GM19035 (cell line): ENCODE results near the gene TMEM89.

Source experiments
- ATAC-seq: cut with Tn5 transposase; IDR thresholded peaks from one replicate; pipeline ENCODE4 v1.9.1; 2021; ENCODE audit not compliant: unreplicated experiment

TMEM89 gene

DNA sequence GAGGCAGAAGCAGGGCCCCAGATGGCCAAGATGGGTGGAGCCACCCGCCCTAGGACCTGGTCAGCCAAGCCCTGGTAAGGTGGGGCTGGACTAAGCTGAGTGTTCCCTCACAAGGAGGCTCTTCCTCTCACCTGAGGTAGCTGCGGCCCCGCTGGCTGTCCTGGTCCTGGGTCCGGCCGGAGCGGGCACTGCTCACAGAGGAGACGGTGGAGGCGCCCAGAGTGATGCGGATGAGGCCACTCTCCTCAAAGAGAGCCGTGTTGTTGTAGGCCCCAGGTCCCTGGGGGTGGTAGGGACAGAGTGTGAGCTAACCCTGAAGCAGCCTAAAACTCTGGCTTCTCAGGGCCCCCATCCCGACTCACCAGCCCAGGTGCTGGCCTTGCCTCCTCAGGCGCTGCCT is 21.0 kb upstream of the TMEM89 start:
- ATAC-seq: no peak

DNA sequence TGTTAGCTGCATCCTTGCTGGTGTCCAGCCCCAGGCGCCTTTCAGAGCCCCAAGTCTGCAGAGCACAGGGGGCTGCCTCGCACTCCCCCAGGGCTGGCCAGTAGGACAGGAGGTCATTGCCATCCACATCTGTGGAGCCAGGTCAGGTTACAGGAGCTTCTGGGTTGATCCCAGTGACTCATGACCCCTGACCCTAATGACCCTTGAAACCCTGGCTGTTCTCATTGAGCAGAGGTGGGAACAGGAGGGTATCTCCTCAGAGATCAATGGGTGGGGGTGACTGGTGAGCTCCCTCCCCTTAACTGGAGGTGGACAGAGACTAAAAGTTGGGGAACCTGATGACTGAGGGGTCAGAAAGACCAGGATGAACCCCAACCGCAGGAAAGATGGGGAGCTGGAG is 19.8 kb upstream of the TMEM89 start:
- ATAC-seq: no peak

DNA sequence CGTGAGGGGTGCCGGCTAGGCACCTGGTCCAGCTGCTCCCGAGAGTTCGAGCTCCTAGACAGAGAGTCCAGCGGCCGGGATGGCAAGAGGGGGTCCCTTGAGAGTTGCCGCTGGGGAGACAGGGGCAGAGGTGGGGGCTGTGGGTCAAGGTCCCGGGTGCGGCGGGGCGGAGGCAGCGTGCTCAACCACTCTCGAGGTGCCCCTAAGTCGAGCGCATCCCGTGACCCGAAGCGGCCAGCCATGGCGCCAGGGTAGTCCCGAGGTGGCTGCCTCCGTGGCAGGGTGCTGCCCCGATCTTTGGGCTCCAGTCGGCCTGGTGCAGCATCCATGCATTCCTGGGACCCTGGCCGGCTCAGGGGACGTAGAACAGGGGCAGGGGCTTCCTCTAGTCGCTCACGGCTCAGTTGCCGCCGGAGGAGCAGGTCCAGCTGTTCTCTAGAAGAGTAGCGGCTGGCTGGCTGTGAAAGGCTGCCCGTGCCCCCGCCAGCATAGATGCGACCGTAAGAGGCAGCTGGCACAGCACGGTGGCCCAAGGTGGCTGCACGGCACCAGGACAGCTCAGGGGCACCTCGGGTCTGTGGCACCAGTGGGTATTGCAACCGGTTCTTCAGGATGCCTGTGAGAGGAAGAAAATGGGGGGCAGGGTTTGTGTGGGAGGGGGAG is 18.5 kb upstream of the TMEM89 start:
- no peak for ATAC-seq

DNA sequence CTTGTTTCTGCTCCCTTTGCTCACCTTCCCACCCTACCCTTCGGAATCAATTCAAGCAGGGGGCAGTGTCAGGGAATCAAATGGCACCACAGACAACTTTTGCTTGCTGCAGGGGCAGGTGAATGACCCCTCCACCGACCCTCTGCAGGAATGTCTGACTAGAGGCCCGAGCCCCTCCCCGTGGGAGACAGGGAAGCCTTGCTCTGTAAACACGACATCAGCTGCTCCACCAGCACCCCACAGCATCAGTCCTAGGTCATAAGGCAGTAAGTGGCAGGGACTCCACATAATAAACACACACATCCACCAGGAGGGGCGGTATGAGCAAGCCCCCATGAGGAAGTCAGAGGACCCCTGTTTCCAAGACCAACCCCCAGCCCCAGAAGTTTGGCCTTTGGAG is 15.7 kb upstream of the TMEM89 start:
- ATAC-seq: no peak

DNA sequence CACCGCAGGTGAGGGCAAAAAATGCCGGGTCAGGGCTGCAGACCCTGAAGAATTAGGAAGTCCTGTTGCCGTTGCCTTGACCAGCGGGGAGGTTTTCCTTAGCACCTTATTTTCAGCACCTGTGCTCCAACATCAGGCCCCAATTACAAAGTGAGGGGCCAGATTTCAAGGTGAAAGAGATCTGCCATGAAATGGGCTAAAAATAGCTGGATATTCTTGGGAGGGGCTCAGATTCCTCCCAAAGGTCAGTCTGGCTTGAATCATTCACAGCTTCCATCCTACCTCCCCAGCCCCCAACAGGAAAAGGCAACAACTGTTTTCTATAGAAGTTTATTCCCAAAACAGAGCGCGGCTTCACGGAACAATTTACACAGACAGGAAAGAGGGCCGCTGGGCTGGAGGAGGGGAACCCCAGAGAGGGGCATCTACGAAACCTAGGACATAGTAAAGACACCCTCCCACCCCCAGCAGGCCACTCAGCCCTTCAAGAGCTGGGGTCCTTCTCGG is 14.6 kb upstream of the TMEM89 start:
- no peak for ATAC-seq

DNA sequence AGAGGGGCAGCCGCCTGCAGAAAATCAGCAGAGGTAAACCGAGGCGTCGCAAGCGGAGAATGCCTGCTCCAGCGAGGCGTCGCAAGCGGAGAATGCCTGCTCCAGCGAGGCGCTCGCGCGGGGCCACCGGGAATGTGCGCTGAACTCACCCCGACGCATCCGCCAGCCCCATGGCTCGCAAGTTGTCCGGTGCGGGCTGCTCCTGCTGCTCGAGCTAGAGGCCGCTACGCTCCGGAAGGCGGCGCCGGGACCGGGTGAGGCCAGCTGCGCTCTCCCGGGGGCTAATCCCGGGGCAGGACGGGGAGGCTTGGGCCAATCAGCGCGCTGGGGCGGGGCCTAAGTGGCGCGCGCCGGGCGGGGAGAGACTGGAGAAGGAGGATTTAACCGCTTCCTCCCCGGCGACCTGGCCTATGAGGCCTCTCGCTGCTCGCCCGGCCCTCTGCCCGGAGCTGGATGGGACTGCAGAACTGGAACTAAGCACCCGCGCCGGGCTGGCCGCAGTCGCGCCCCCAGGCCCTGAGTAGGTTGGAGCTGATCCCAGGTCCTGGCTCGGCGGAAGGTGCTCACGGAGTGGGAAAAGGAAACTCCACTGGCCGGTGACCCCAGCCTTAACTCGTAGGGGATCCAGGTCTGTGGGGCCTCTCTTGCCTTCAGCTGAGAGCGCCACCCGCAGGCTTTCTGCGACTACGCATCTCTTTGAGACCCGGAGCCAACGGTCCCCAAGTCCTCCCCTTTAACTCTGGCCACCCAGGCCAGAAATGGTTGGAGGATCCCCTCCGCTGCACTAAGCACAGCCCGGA is 13.9 kb upstream of the TMEM89 start, which contains the start of gene SLC26A6:
SLC26A6 (minus strand) TSS at position 240 of the 800 bp plus-strand sequence; CDS start at position 172, 68 bp downstream.
- ATAC-seq: peak; percentile 86

DNA sequence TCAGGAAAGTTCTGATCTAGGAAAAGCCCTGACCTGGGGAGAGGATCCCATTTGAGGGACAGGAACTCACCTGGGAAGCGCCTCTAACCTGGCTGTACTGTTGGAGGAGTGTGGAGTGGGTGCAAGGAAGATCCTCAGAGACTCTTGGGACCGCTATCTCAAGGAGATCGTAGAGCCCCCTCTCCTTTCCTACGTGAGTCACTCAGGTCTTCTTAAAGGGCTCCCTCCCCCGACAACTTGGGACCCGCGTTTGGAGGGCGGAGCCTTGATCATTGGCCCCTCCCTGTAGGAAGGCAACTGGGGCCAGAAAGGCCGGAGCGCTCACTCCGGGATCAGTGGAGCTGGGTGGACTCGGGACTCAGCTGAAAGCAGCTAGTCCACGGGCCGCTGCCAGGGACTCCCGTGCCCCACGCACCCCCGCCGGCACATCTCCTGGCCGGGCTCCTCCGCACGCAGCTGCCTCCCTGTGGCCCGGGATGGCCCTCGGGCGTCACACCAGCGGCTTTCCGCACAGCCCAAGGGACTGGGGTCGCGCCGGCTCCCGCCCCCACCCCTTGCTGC is 13.2 kb upstream of the TMEM89 start:
- peak; percentile 31 for ATAC-seq

DNA sequence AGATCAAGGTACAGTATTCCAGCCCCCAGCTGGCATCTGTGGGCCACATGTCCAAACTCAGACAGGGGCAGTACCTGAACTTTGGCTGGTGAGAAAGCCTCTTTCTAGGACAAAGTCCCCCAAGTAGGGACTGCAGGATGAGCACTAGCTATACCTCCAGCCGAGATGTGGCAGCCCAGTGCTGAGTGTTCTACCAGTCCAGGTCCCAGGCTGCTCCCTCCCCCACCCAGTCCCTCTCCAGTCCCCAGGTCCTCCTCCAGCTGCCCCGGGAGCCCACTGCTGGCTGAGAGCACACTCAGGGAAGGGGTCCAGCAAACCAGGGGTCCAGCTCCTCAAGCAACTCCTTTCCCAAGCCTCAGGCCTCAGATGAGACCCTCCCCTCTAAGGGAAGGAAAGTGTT is 12.2 kb upstream of the TMEM89 start:
- ATAC-seq: no peak

DNA sequence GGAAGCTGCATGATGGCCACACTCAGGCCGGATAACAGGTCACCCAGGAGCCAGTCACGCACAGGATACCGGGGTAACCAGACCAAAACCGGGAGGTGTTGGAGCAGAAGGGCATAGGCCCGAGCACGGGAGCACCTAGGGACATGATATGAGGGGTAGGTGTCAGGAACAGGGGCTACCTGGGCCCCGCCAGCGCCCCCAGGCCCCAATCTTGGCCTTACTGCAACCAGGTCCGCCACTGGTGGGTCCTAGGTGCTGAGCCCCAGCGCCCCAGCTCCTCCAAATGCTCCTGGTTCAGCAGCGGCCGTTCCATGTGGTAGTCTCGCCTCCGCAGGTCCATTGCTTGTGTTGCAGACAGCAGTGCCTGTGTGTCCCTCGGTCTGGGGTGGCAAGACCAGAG is 11.7 kb upstream of the TMEM89 start:
- ATAC-seq: no peak

DNA sequence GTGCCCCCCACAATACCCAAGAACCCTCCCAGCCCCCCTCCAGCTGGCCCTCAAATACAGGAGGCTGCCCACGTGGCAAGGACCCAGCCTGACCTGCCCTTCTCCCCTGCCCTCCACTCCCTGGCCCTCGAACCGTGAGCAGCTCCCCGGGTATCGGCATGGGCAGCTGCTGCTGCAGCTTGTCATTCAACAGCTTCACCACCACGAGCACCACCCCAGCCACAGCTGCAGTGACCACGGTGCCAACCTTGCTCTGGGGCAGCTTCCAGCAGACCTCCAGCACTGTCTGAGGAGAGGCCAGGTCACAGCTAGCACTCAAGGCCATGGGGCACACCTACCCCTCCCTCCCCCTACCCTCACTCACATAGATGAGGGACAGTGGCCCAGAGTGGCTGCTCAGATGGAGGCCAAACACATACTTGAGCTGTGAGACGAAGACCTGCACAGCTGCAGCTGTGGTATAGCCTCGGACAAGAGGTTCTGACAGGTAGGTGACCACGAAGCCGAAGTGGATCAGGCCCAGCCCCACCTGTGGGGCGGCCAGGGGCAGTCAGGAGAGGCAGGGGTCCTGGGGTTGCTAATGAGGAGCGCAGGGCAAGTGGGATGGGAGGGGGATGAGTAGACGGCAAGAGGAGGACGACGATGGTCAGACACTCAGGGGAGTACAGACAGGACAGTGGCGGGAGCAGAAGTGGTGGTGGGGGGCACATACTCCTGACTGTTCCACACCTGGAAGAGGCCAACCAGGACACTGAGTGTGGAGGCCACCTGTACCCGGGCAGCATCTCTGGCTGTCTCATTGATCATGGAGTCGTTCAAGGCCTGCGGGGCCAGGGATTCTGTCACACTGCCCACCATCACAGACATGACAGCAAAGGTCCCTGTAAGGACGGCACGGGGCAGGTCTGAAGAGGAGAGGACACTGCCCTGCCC is 10.2 kb upstream of the TMEM89 start:
- no peak for ATAC-seq

DNA sequence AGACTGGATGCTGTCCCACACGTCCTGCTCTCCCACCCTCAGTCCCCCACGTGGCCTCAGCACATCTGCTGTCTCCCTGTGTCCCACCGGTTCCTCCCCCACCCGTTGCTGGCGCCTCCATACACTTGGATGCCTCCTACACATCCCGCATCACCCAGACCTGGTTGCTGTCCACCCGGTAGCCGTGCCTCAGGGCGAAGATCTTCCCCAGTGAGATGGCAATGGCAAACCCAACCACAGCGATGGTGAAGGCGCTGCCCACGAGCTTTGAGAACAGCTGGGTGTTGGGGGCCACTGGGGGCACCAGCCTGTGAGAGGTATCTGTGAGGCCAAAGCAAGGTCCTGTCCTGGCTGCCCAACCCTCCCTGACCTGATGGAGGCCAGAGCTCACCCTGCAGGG is 9.3 kb upstream of the TMEM89 start:
- no peak for ATAC-seq

DNA sequence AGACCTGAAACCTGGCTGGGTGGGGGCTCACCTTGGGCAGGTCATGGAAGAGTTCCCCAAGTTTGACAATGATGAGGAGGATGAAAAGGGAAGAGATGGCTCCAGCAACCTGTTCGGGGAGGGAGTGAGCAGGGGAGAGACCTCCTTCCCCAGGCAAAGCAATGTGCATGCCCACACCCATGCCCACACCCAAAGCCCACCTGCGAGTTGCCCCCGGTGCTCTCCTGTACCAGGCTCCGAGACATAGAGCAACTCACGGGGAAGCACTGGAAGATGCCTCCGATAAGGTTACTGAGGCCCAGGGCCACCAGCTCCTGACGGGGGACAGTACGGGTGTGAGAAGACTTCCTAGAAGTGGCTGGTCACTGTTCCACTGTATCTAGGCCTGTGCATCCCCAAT is 8.8 kb upstream of the TMEM89 start:
- ATAC-seq: no peak

DNA sequence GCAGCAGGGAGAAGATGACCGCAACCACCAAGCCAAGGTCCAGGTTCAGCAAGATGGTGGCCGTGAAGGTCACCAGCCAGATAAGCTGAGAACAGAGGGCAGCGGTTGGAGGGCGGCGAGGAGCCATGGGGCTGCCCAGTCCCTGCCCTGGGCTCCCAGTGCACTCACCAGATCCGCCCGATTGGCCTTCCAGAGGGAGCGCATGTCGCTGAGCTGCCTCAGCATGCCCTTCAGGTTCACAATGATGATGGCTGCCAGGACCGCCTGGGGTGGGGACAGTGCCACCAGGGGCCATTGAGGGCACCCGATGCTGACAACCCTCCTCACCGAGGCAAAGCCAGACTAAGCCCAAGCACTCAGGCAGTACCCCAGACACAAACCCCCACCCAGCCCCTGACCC is 8.3 kb upstream of the TMEM89 start:
- no peak for ATAC-seq

DNA sequence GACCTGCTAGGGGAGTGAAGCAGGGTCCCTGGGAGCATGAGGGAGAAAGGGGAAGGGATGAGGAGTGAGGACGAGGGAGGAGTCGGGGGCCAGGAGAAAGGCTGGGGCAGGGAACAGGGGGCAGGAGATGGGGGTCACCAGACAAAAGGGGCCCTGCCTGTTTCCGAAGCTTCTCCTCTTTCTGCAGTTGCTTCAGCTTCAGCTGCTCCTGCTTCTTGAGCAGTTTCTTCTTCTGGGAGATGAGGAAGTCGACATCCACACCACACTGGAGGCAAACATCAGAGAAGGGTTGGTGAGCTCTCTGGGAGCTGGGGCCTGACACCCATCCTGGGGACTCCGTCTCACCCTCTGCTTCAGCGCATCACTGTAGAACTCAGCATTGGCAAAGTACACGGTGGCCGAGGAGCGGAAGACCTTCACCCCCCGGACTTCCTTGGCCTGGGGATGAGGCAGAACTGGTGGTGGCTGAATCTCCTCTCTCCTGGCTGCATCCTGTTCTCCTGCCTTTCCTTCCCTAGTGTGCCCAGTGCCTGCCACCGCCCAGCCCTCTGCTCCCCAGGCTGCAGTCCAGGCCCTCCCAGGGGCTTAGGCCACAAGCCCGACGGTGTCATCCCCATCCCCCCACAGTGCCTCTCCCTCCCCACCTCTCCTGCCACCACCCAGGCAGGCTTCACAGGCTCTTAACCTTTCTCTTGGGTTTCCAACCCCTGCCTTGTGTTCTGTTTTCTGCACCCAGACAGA is 6.9 kb upstream of the TMEM89 start:
- no peak for ATAC-seq

DNA sequence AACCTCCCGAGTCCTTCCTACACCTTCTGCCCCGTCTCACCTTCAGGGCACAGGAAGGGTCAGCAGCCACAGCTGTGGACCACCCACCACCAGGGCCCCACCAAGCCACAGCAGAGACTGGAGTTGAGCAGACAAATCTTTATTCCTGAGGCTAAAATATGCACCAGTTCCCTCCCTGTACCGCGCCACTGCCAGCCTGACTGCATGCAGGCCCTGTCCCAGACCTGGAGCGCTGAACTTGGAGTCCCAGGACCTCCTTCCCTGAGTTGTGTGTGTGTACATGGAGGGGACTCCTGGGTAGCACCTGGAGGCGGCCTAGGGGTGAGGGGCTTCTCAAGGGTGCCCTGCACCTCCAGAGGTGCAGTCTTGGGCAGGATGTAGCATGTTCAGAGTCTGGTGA is 4.0 kb upstream of the TMEM89 start:
- ATAC-seq: no peak

DNA sequence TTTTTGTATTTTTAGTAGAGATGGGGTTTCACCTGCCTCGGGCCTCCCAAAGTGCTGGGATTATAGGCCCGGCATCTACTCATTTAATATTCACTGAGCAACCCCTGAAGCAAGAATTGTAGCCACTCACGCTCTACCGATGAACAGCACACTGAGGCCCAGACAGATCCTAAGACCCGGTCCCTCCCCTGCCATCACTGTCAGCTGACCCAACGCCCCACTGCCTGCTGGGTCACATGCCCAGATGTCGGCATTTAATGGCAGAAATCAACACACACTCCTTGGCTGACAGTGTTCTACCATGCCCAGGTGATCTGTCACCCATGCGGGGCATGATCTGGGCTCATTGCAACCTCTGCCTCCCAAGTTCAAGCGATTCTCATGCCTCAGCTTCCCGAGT is 3.2 kb upstream of the TMEM89 start:
- no peak for ATAC-seq

DNA sequence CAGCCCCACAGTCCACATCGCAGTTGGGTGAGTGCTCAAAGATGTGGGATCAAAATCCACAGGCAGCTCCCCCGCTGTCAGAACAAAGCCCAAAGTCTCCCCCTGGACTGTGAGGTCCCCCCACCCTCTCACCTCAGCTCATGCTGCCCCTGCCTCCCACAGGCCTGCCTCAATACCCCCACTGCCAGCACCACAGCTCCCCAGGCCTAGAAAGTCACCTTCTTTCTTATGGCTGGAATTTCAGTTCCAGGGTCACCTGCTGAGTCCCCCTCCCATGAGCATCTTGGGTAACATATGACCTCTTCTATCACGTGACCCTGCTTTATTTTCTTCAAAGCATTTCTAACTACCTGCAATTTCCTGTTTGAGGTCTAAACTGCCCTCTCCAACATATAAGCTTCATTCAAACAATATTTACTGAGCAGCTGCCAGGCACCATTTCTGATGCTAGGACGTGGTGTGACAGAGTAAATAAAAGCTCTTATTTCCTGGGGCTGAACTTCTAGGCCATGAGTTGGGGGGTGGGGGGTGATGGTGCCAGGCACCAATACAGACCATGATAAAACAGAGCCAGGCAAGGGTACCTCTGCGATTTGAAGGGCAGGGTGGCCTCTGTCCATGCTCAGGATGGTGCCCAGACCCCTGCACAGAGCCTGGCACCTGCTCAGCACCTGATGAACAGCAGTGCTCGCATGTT is 2.4 kb upstream of the TMEM89 start:
- ATAC-seq: no peak

DNA sequence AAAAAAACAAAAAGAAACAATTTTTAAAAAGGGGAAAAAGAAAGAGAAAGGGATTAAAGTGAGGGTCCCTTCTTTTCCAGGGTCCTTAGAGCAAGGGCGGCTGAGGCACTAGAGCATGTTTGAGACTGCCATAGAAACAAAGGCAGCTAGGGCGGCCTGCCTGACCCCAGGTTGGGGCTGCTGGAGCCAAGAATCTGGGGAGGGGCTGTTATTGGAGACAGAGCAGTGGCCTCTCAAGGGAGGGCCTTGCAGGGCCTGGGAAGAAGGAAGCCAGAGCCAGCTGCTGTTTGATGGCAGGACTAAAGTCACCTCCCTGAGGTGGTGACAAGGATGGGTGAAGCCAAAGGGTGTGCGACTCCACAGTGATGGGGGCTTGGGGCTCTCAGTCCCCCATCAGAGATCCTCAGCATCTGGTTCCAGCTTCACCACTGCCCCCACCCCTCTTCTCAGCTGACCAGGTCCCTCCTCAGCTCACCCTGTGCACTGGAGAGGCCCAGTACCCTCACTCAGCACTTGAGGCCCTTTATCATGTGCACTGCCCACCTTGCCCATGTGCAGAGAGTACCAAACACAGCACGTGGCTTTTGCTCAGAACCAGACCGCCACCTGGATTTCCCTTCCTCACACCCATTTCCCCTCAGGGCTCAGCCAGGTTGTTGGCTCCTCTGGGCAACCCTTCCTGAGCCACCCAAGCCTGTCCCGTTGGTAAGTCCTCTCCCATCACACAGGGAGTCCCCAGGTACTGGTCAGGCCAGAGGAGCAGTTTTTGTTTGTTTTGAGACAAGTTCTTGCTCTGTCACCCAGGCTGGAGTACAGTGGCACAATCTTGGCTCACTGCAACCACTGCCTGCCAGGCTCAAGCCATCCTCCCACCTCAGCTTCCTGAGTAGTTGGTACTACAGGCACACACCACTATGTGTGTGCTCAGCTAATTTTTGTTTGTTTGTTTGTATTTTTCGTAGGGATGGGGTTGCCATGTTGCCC is 1.7 kb downstream of the TMEM89 start:
- ATAC-seq: no peak

DNA sequence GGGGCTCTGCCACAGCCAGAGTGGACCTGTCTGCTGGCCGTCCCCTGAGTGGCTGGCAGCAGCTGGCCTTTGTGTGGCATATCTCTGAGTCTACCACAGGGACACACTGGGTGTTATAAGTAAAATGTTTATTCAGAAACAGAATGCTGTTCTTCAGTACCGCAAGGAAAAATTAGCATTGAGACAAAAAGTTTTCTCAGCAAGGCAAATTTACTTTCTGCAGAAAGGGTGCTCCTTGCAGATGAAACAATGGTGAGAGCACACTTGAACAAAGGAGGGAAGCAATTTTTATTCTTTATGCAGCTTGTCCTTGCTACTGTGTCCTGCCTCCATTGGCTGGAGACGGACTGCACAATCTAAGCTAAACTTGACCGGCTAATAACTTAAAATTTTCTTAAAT is 4.0 kb downstream of the TMEM89 start:
- ATAC-seq: no peak
